Measurements from ENCODE around the gene DERL2. TPM values are rescaled to one million over a fixed set of nuclear protein-coding genes. Genes with fewer than 3 reads are reported as not detected.
"Not testable (repeated sequence)": the region's sequence is repeated elsewhere in the genome, so short reads cannot be mapped to it uniquely, and the experiment has no call there.

Gene DERL2
- total RNA-seq, 1 experiment from 2014 or later, result 107 TPM

DNA sequence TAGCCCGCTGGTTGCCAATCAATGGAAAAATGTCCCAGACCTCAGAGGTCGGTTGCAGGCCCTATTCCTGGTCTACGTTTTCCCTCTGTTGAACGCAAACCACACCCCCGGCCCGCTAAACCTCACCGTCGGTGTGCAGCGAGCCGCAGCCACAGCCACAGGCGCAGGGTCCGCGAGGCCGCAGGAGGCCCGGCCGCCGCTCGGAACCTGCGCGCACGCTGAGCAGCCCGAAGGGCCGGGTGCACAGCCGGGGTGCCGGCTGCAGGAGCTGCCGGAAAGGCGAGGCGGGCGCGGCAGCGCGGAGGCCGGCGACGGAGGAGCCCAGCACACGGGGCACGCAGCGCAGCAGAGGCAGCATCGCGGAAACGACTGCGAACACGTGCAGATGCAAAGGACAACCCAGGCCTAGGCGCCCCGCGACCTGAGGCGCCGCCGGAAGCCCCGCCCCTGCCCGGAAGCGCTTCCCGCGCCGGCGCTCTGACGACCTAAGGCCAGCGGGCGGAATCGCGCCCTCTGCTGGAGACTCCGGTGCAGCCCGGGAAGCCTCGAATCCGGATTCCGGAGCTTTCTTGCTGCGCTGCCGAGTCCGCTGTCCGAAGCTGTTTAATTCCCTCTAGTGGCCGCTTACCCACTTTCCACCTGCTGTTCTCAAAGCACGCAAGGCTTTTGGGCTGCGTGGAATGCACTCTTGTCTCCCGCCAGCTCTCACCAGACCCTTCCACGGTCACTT is 47.1 kb downstream of the DERL2 start, which contains the start of gene C1QBP:
Gene C1QBP (minus strand): TSS at position 440 of the 730 bp plus-strand sequence. CDS start 82 bp downstream, at position 358.
- peak; percentile 91 for DNase-seq (ENCODE audit: unreplicated experiment)
- H3K4me1 Mint-ChIP-seq (ENCODE audit: insufficient read depth, unreplicated experiment), result peaks cover 16% of the 10 kb centered on the region
- peak within 1 kb of the TSS; percentile 71 for H3K4me3 Mint-ChIP-seq (ENCODE audit: unreplicated experiment)
- TF ChIP-seq, protein P1, sequence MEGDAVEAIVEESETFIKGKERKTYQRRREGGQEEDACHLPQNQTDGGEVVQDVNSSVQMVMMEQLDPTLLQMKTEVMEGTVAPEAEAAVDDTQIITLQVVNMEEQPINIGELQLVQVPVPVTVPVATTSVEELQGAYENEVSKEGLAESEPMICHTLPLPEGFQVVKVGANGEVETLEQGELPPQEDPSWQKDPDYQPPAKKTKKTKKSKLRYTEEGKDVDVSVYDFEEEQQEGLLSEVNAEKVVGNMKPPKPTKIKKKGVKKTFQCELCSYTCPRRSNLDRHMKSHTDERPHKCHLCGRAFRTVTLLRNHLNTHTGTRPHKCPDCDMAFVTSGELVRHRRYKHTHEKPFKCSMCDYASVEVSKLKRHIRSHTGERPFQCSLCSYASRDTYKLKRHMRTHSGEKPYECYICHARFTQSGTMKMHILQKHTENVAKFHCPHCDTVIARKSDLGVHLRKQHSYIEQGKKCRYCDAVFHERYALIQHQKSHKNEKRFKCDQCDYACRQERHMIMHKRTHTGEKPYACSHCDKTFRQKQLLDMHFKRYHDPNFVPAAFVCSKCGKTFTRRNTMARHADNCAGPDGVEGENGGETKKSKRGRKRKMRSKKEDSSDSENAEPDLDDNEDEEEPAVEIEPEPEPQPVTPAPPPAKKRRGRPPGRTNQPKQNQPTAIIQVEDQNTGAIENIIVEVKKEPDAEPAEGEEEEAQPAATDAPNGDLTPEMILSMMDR (IDR thresholded peaks at IDR 0.05; ENCODE audit: unreplicated experiment), result peak; percentile 99
- ChIA-PET POLR2A (interaction anchor here (0.6 to 9.6 kb wide), 23 partner anchors 8 to 1205 kb away, joined by 3 to 100 read pairs (median 4); partner anchors contain the start of genes DERL2, DHX33, MIS12 and NUP88), CTCF (interaction anchor here (0.6 to 3.6 kb wide), 31 partner anchors 8 to 1521 kb away, joined by 3 to 21 read pairs (median 5); partner anchors contain the start of genes DHX33 and NUP88)
- no TSS peak for BruUV-seq (replicated peaks)
- H3K27me3 Mint-ChIP-seq (ENCODE audit: insufficient read depth, unreplicated experiment), result no peaks in the 10 kb centered on the region
- H3K36me3 Mint-ChIP-seq (ENCODE audit: insufficient read depth, unreplicated experiment), result peaks cover 72% of the 10 kb centered on the region
- intact Hi-C loops (cut with micrococcal nuclease), result loop anchor here (1.0 kb wide), 1 partner anchor 17 kb away; no protein-coding TSS in a partner anchor
- no peaks in the 10 kb centered on the region for H3K9me3 Mint-ChIP-seq (ENCODE audit: unreplicated experiment)
- H3K27ac Mint-ChIP-seq (ENCODE audit: low read depth, unreplicated experiment), result peak within 1 kb of the TSS; percentile 46

GRCh38 chr17:5437721-5438317 is 48.2 kb downstream of the DERL2 start:
- peak overlapping the region; percentile 71 for H3K4me3 Mint-ChIP-seq (ENCODE audit: unreplicated experiment)
- CTCF ChIA-PET, result interaction anchor here (1.2 to 3.3 kb wide), 5 partner anchors 8 to 21 kb away, joined by 3 to 14 read pairs (median 9); partner anchors contain the start of genes NUP88 and RPAIN
- no peaks in the 10 kb centered on the region for H3K27me3 Mint-ChIP-seq (ENCODE audit: insufficient read depth, unreplicated experiment)
- peak overlapping the region; percentile 46 for H3K27ac Mint-ChIP-seq (ENCODE audit: low read depth, unreplicated experiment)
- intact Hi-C loops (cut with micrococcal nuclease), result no loop called here
- TF ChIP-seq, protein P1 (IDR thresholded peaks at IDR 0.05; ENCODE audit: unreplicated experiment), result no peak
- H3K9me3 Mint-ChIP-seq (ENCODE audit: unreplicated experiment), result no peaks in the 10 kb centered on the region
- POLR2A ChIA-PET, result interaction anchor here (0.6 to 9.6 kb wide), 12 partner anchors 10 to 156 kb away, joined by 3 to 100 read pairs (median 8); partner anchors contain the start of genes DERL2, MIS12, NUP88 and RABEP1
- DNase-seq (ENCODE audit: unreplicated experiment), result peak; percentile 27
- TSS peak; percentile 53 for BruUV-seq (replicated peaks)
- peaks cover 16% of the 10 kb centered on the region for H3K4me1 Mint-ChIP-seq (ENCODE audit: insufficient read depth, unreplicated experiment)
- peaks cover 72% of the 10 kb centered on the region for H3K36me3 Mint-ChIP-seq (ENCODE audit: insufficient read depth, unreplicated experiment)

- H3K4me3 Mint-ChIP-seq (ENCODE audit: unreplicated experiment); BruUV-seq (replicated peaks); intact Hi-C loops (cut with micrococcal nuclease); H3K27me3 Mint-ChIP-seq (ENCODE audit: insufficient read depth, unreplicated experiment); H3K9me3 Mint-ChIP-seq (ENCODE audit: unreplicated experiment): not testable (repeated sequence)
- peaks cover 78% of the 10 kb centered on the region for H3K36me3 Mint-ChIP-seq (ENCODE audit: insufficient read depth, unreplicated experiment)
- peaks cover 28% of the 10 kb centered on the region for H3K4me1 Mint-ChIP-seq (ENCODE audit: insufficient read depth, unreplicated experiment)
- peak overlapping the region; percentile 66 for H3K27ac Mint-ChIP-seq (ENCODE audit: low read depth, unreplicated experiment)
- POLR2A ChIA-PET, result interaction anchor here (0.6 to 9.6 kb wide), 4 partner anchors 13 to 1009 kb away, joined by 3 to 100 read pairs (median 41); partner anchors contain the start of genes NUP88 and RPAIN
- CTCF ChIA-PET, result interaction anchor here (0.7 to 1.6 kb wide), 3 partner anchors 13 to 101 kb away, joined by 4 read pairs; no protein-coding TSS in a partner anchor
- DNase-seq (ENCODE audit: unreplicated experiment), result peak; percentile 26
These were observed 50.1 kb downstream of the DERL2 start for GRCh38 chr17:5435781-5436315.

- Mint-ChIP-seq H3K27ac (ENCODE audit: low read depth, unreplicated experiment) (no peak overlapping the region), H3K27me3 (ENCODE audit: insufficient read depth, unreplicated experiment) (no peaks in the 10 kb centered on the region), H3K36me3 (ENCODE audit: insufficient read depth, unreplicated experiment) (peaks cover 87% of the 10 kb centered on the region), H3K4me1 (ENCODE audit: insufficient read depth, unreplicated experiment) (peaks cover 32% of the 10 kb centered on the region), H3K9me3 (ENCODE audit: unreplicated experiment) (no peaks in the 10 kb centered on the region), H3K4me3 (ENCODE audit: unreplicated experiment) (no peak overlapping the region)
- TF ChIP-seq, protein P1 (IDR thresholded peaks at IDR 0.05; ENCODE audit: unreplicated experiment), result no peak
- ChIA-PET POLR2A (interaction anchor here (9.6 kb wide), 1 partner anchor 12 kb away, joined by 100 read pairs; no protein-coding TSS in a partner anchor), CTCF (interaction anchor here (1.5 to 1.6 kb wide), 2 partner anchors 12 to 79 kb away, joined by 4 to 5 read pairs; no protein-coding TSS in a partner anchor)
- no TSS peak for BruUV-seq (replicated peaks)
- no peak for DNase-seq (ENCODE audit: unreplicated experiment)
- intact Hi-C loops (cut with micrococcal nuclease), result no loop called here
These were observed 51.0 kb downstream of the DERL2 start for GRCh38 chr17:5434984-5435383.

Data from MCF 10A (cell line).